HepG2 (cell line): Measurements from ENCODE around the gene UBE2D3. TPM values are rescaled to one million over a fixed set of nuclear protein-coding genes. Genes with fewer than 3 reads are reported as not detected.
A peak's percentile ranks its signal among the peaks of the same experiment; 100 is the strongest.

Source experiments
- BHLHE40 ChIP-seq: IDR thresholded peaks from 2 replicates; pipeline ENCODE4 v1.6.1; 2011; ENCODE audit warnings: low read length, improper control_type of control experiment
- ELF3 ChIP-seq: IDR thresholded peaks from 2 replicates; pipeline ENCODE4 v1.6.1; 2016; ENCODE audit warnings: missing genetic modification reagents, missing compliant biosample characterization
- GMEB1 ChIP-seq: sonication (generic); formaldehyde crosslinking; IDR thresholded peaks from 2 replicates; pipeline ENCODE4 v1.5.1; 2020; ENCODE audit warnings: missing genetic modification reagents, mild to moderate bottlenecking, borderline replicate concordance
- HNRNPH1 ChIP-seq: fragments of 200-400 bp; formaldehyde crosslinking; optimal IDR thresholded peaks from 2 replicates; pipeline ENCODE3; 2017; ENCODE audit warnings: mild to moderate bottlenecking, low read depth, low read length
- PATZ1 ChIP-seq: sonication (generic); formaldehyde crosslinking; IDR thresholded peaks from 2 replicates; pipeline ENCODE4 v1.4.0; 2020; ENCODE audit warnings: missing genetic modification reagents
- PRDM10 ChIP-seq: sonication (generic); formaldehyde crosslinking; IDR thresholded peaks from 2 replicates; pipeline ENCODE4 v1.4.0; 2020; ENCODE audit warnings: low read depth, missing genetic modification reagents
- SMARCE1 ChIP-seq: fragments of 450-650 bp; IDR thresholded peaks from 2 replicates; pipeline ENCODE4 v1.6.1; 2017; ENCODE audit warnings: borderline replicate concordance
- ZNF136 ChIP-seq: sonication (generic); formaldehyde crosslinking; IDR thresholded peaks from 2 replicates; pipeline ENCODE4 v1.8.1; 2022; ENCODE audit warnings: low read depth, mild to moderate bottlenecking, moderate library complexity, missing genetic modification reagents
- ZNF570 ChIP-seq: sonication (generic); formaldehyde crosslinking; IDR thresholded peaks from 2 replicates; pipeline ENCODE4 v1.4.0; 2020; ENCODE audit warnings: mild to moderate bottlenecking, missing genetic modification reagents, borderline replicate concordance
- ZNF589 ChIP-seq: sonication (generic); formaldehyde crosslinking; conservative IDR thresholded peaks from 2 replicates; pipeline ENCODE4 v1.8.0; 2022; ENCODE audit warnings: mild to moderate bottlenecking, moderate library complexity, missing genetic modification reagents
- ZNF615 ChIP-seq: sonication (generic); formaldehyde crosslinking; IDR thresholded peaks from 2 replicates; pipeline ENCODE4 v1.5.0; 2020; ENCODE audit warnings: mild to moderate bottlenecking, missing genetic modification reagents, borderline replicate concordance
- ZSCAN21 ChIP-seq: sonication (generic); formaldehyde crosslinking; IDR thresholded peaks from 2 replicates; pipeline ENCODE4 v1.8.0; 2022; ENCODE audit warnings: mild to moderate bottlenecking, missing genetic modification reagents, moderate library complexity, borderline replicate concordance
- polyA plus RNA-seq, 8 experiments: library from polyadenylated mRNA; depleted of rRNA in 3 of 8; stranded (reverse) in 7 of 8; unstranded in 1 of 8; fragments of >200 nt; fragmentation: Illumina TruSeq in 4 of 8; extraction: Trizol in 4 of 8; gene quantifications; 2 replicates each; pipeline versions ENCODE4 v1.2.1 to v1.2.3, GENCODE V29; 2011 to 2016; ENCODE audit warnings: low read depth in 4 of 8, missing spikeins in 1 of 8, mixed read lengths in 1 of 8; ENCODE audit not compliant: insufficient read depth in 1 of 8
- total RNA-seq, 5 experiments: library from RNA; depleted of rRNA; stranded (reverse); fragments of >200 nt; fragmentation: Illumina TruSeq; extraction: Trizol; gene quantifications; 2 replicates each; pipeline ENCODE4 v1.2.3, GENCODE V29; 2016; ENCODE audit warnings: low read depth in 1 of 5
- TF ChIP-seq, protein P1 (sequence below): sonication (generic); formaldehyde crosslinking; IDR thresholded peaks from 2 replicates; pipeline ENCODE4 v1.9.0; 2022; ENCODE audit warnings: missing genetic modification reagents, mild to moderate bottlenecking, borderline replicate concordance
- TF ChIP-seq, protein P2 (sequence below): sonication (generic); formaldehyde crosslinking; conservative IDR thresholded peaks from 2 replicates; pipeline ENCODE4 v1.8.0; 2022; ENCODE audit warnings: missing genetic modification reagents
- TF ChIP-seq, protein P3 (sequence below): sonication (generic); formaldehyde crosslinking; IDR thresholded peaks from 2 replicates; pipeline ENCODE4 v1.8.1; 2023; ENCODE audit warnings: missing genetic modification reagents, mild to moderate bottlenecking, borderline replicate concordance

The UBE2D3 gene
- total and polyA plus RNA-seq, 2 of the 13 experiments (the other 11 are each of a cell fraction or from before 2014, with no cell fraction given) = 224 to 293 TPM

DNA sequence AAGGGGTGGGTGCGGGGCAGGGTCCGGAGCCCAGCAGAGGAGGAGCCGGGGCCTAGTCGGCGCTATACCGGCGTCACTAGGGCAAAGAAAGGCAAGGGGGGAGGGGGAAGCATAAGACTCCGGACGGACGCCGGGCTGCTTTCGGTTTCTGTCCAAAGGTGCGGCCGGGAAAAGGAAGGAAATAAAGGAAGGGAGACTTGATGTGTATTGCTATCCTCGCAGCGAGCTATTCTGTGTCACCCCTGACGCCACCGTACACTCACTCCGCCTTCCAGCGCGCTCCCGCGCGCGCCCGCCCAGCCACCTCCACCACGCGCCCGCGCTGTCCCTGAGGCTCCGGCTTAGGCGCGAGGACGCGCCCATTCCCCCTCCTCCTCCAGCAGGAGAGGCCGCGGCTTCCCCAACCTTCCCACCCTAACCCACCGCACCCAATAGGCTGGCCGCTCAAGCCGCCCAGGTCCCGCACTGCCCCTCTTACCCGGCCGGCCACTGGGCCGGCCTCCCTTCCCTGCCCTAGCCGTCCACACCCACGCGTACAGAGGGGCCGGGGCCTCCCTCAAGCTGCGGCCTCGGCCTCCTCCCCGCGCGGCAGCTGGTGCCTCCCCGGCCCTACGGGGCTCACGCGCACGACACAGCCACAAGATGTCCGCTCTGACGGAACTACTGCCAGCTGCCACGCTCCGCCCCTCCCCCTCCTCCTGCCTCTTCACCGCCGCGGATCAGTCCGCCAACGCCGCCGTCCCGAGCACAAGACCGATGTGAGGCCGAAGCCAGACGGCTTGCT is at the start of gene UBE2D3 (continued):
- TF ChIP-seq, protein P1, sequence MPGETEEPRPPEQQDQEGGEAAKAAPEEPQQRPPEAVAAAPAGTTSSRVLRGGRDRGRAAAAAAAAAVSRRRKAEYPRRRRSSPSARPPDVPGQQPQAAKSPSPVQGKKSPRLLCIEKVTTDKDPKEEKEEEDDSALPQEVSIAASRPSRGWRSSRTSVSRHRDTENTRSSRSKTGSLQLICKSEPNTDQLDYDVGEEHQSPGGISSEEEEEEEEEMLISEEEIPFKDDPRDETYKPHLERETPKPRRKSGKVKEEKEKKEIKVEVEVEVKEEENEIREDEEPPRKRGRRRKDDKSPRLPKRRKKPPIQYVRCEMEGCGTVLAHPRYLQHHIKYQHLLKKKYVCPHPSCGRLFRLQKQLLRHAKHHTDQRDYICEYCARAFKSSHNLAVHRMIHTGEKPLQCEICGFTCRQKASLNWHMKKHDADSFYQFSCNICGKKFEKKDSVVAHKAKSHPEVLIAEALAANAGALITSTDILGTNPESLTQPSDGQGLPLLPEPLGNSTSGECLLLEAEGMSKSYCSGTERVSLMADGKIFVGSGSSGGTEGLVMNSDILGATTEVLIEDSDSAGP (CRISPR knock-in tag) = peak; percentile 68
- TF ChIP-seq GMEB1 = peak; percentile 67
- TF ChIP-seq, protein P2, sequence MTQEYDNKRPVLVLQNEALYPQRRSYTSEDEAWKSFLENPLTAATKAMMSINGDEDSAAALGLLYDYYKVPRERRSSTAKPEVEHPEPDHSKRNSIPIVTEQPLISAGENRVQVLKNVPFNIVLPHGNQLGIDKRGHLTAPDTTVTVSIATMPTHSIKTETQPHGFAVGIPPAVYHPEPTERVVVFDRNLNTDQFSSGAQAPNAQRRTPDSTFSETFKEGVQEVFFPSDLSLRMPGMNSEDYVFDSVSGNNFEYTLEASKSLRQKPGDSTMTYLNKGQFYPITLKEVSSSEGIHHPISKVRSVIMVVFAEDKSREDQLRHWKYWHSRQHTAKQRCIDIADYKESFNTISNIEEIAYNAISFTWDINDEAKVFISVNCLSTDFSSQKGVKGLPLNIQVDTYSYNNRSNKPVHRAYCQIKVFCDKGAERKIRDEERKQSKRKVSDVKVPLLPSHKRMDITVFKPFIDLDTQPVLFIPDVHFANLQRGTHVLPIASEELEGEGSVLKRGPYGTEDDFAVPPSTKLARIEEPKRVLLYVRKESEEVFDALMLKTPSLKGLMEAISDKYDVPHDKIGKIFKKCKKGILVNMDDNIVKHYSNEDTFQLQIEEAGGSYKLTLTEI (CRISPR knock-in tag) = no peak
- 0 out of 2 replicates have a peak, but pooled peaks have one; percentile 25 for TF ChIP-seq ZNF615 (CRISPR knock-in tag)
- TF ChIP-seq SMARCE1 = no peak
- TF ChIP-seq ZSCAN21 (CRISPR knock-in tag) = 0 out of 2 replicates have a peak, but pooled peaks have one; percentile 76
- TF ChIP-seq ZNF570 (CRISPR knock-in tag) = no peak; the same call in 1 of the 2 replicates
- no peak for TF ChIP-seq ZNF136
- no peak for TF ChIP-seq PRDM10
- peak; percentile 4 for TF ChIP-seq ELF3 (CRISPR knock-in tag)
- TF ChIP-seq, protein P3, sequence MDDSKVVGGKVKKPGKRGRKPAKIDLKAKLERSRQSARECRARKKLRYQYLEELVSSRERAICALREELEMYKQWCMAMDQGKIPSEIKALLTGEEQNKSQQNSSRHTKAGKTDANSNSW (CRISPR knock-in tag) = peak; percentile 78; the same call in 1 of the 2 replicates
- peak; percentile 58; the same call in 1 of the 2 replicates for TF ChIP-seq BHLHE40
- TF ChIP-seq PATZ1 (CRISPR knock-in tag) = peak; percentile 75
- TF ChIP-seq HNRNPH1 = peak; percentile 23
- peak; percentile 86 for TF ChIP-seq ZNF589 (CRISPR knock-in tag)
